Measurements from ENCODE around the gene GNG11.
"Not testable (repeated sequence)": the region's sequence is repeated elsewhere in the genome, so short reads cannot be mapped to it uniquely, and the experiment has no call there.

The GNG11 gene

DNA sequence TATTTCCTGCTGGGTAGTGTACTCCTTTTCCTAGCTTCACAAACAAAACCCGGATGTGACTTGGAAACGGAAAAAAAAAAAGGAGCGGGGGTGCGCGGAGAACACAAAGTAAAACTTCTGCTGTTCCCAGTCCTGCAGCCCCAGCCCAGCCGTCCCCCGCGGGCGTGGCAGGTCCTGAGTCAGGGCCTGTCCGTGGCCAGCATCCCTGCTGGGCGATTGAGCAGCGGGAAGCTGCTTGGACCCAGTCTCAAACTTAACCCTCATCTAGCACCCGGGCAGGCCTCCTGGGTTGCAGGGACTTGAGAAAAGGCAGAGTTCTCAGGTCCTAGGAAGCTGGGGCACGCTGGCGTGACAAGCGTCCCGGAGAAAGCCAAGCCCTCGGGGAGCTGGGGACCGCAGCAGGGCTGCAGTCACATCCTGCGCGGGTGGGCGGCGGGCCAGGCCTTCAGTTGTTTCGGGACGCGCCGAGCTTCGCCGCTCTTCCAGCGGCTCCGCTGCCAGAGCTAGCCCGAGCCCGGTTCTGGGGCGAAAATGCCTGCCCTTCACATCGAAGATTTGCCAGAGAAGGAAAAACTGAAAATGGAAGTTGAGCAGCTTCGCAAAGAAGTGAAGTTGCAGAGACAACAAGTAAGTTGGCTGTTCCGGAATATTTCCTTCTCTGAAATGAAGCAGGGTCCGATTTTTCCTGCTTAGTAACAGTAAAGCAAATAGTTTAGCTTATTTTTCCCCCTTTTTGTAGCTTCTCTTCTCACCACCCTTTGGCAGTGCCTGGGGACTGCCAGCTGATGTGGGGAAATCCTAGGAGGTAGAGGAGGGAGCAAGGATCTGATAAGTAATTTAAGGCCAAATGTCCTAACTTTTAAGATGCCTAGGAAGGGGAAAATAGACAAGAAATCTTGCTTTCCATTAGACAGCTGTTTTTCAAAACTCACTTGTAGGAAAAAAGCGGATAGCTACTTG is at the start of gene GNG11:
Gene GNG11, plus strand, starts transcription at position 129 of the 960 bp plus-strand sequence. Its CDS starts 403 bp downstream, at position 532.
- no peak for DNase-seq (ENCODE audit: low read depth)

DNA sequence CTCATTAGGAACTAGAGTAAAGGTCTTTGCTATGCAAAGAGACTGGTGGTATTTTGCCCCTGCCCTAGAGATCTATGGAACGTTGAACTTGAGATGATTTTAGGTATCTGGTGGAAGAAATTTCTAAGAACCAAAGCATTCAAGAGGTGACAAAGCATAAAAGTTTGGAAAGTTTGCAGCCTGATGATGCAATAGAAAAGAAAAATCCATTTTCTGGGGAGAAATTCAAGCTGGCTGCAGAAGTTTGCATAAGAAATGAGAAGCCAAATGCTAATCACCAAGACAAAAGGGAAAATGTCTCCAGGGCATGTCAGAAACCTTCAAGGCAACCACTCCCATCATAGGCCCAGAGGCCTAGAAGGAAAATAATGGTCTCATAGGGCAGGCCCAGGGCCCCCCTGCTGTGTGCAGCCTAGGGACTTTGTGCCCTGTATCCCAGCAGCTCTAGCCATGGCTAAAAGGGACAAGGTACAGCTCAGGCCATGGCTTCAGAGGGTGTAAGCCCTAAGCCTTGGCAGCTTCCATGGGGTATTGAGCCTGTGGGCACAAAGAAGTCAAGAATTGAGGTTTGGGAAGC is 47.4 kb upstream of the GNG11 start:
- no peak for DNase-seq (ENCODE audit: low read depth)

DNA sequence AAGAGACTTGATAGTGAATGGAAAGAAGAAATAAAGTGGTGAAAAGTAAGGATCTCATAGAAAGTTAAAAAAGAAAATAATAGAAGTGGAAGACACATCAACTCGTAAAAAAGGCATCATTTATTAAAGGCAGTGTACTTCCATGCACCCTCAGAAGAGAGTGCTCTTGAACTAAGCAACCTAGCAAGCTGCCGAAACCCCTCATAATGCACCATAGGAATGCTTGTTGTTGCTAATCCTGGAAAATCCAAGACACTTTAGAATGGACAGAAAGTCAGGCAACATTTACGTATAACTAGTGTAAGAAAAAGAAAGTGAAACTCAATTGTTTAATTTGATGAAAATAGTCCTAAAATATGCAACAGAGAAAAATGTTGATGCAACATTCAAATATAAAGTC is 43.8 kb upstream of the GNG11 start:
- no peak for DNase-seq (ENCODE audit: low read depth)

DNA sequence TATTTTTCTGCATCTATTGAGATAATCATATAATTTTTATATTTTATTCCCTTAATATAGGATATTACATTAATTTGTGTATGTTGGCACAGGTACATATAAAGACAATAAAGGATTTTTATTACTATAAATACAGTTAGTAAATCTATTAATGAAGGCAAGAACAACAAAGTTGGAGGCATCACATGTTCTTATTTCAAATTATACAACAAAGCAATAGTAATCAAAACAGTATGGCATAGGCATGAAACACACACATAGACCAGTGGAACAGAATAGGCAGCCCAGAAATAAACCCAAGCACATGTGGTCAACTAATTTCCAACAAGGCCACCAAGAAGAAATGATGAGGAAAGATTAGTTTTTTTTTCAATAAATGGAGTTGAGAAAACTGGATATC is 42.2 kb upstream of the GNG11 start:
- no peak for DNase-seq (ENCODE audit: low read depth)

DNA sequence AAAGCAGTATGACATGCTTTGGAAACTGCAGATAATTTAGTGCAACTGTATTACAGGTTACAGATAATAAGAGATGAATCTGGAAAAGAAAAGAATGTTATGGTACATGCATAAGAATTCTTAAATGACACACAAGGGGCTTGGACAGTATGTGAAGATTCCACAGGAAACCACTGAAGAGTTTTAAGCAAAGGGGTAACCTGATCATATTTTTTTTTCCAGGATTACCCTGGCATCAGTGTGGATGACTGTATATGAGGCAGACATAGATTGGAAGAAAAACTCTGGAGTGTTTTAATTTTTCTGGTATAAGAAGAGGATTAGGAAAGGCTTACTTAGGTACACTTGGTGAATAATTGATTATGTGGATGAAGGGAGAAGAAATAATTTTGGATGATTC is 39.1 kb upstream of the GNG11 start:
- no peak for DNase-seq (ENCODE audit: low read depth)

DNA sequence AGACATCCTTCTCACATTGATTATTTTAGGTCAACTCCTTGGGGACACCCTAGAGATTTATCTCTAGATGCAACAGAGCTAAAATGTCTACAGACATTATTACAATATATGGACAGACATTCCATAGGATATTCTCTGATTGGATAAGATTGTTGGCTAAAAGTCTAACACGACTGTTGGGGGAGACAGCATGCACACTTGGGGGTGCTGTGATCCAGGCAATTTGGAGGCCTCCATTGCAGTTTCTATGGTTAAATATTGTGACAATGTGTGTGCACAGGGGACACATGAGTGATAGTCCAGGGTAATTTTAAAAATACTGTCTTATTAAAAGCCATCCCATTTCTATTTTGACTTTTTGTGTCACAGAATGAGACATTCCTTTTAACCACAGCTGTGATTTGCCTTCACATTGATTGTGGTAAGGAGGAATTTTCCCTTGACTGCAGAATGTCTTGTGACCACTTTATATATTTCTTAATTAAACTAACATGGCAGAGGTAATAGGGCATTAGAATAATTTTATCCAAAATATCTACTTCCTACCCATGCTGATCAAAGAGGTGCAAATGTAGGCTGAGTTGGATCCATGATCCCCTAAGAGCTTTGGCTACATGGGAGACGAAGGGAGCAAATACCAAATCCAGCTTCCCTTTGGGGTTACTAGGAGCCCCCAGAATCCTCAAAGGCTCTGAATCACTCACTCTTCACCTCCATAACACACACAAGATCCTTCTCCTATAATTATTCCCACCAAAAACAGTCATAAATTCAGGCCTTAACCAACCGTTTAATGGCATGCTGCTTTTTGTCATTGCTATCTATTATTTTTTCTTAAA is 38.2 kb upstream of the GNG11 start:
- no peak for DNase-seq (ENCODE audit: low read depth)

DNA sequence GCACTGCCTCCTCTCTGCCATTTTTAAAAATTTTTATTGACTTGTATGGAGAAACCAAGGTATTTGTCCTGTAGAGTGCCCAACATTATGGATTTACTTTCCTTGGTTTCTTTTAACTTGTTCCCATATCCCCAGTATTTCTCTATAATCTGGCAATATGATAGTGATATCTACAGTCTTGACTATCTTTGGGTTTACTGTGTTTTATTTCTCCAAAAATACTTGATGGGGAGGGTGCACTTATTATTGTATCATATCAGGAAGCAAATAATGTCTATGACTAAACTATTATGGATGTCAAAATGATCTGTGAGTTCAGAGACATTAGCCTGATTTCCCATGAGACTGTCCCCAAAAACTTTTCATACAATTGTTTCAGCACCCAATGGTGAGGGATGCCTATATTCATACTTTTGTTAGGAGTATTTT is 37.6 kb upstream of the GNG11 start:
- DNase-seq (ENCODE audit: low read depth): no peak

DNA sequence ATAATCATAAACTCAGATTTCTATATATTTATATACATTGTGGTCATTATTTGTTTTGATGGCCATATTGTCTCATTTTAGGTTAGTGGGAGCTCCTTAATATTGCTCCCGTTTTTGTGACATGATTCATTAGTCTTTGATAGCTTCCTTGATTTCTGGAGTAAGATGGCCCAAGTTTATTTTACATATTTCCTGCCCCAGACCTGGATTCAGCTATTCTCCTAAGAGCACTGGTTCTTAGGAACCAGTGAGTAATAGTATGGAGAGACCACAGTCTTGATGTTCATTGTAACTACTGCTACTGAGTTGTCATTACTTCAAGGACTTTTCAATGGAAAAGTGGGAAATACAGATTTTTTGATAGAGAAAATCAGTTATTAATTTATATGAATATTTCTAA is 37.0 kb upstream of the GNG11 start:
- no peak for DNase-seq (ENCODE audit: low read depth)

DNA sequence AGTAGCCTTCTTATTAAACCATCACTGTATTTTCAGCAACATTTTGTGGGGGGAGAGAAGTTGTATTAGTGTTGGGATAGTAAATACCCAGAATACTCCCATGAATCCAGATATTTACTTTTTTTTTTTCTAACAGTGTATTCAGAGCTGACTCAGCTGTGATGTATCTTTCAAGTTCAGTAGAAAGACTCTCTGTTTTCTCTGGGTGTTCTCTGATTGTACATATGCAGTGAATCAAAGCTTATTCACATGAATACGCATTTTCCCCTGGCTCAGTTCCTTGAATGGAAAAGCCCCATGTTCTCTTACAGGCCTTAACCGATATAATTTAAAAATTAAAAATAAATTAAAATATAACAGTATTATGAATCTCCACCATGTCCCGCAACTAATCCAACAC is 32.3 kb upstream of the GNG11 start:
- DNase-seq (ENCODE audit: low read depth): no peak

DNA sequence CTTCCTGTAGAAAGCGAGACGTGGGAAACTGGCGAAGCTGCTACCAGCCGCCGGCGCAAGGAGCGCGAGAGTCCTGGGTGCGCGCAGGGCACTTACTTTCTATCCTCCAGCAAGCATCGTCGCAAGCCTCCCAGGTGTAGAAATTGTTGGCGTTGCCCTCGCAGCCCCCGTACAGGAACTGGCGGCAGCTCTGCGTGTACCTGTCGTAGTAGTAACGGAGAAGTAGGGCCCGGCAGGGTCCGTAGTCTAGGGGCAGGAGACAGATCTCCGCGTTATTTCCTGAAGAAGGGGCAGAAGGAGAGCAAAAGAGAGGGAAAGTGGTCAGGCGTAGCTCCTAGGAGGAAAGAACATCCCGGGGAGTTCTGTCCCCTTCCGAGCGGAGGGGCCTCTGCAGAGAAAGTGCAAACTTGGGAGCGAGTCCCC is 31.5 kb upstream of the GNG11 start:
- no peak for DNase-seq (ENCODE audit: low read depth)

DNA sequence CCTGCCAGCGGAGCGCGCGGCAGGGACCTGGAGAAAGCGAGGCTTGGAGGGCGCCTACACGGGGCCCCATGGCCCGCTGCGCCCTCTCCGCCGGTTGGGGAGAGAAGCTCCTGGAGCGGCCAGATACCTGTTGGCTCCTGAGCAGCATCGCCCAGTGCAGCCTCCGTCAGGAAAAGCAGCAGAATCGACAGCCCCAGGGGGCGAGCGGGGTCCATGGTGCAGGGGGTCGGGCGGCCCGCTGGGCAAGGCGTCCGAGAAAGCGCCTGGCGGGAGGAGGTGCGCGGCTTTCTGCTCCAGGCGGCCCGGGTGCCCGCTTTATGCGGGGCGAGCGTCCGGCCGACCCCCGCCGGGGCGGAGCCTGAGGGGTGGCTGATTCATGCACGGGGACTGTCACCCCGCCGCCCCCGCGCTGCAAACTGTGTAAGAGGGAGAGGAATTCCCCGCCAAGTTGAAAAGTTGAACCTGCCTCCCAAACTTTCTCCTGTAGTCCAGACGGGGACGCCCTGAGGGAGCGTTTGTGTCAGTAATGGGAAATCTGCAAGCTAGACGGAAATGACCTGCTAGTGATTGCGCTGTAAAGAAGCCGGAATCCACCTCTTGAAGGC is 31.0 kb upstream of the GNG11 start, which contains the start of gene TFPI2:
Gene TFPI2, minus strand, starts transcription at position 290 of the 605 bp plus-strand sequence. Its CDS starts 75 bp downstream, at position 215.
- no peak for DNase-seq (ENCODE audit: low read depth)

DNA sequence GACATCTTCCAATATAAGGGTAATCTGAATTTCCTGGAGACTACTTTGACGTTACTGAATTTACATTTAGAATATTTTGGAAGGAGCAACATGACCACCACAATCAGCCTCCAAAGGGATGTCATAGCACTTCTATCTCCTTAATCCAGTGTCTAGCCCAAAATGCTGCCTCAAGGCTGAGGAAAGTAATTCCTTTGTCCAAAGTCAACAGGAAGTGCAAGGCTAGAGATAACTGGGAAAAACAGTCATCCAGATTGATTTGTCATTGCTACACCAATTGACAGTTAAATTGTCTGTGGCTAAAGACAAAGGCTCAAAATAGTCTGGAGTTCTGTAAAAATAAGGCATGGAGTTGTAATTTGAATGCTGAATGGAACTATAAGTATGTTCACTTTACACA is 27.1 kb upstream of the GNG11 start:
- no peak for DNase-seq (ENCODE audit: low read depth)

DNA sequence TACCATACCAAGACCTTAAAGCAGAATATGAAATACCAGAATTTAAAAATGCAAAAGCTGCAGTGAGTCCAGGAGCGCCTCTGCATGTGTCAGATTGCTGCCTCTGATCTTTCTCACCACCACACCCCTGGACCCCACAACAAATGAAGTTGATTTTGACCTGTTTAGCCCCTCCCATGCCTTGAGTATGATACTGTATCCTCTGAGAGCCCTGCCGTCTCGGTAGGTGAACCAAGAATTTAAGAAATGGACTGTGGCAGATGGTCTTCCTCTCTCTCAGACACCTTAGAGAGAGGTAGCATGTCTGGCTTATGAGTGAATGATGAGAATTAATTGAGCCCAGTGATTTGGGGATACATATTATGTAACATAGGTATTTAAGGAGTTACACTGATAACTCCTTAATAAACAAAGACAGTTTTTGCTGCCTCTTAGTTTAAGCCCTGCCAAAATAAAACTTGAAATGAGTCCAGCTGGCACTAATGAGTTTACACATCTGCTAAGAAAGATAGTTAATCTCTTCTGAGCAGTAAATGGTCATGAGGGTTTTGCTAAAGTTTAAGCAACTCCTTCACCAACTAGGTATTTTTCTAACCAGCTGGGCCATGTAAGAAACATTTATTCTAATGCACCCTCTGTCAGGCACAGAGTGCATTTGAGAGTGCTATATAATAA is 26.4 kb upstream of the GNG11 start:
- no peak for DNase-seq (ENCODE audit: low read depth)

DNA sequence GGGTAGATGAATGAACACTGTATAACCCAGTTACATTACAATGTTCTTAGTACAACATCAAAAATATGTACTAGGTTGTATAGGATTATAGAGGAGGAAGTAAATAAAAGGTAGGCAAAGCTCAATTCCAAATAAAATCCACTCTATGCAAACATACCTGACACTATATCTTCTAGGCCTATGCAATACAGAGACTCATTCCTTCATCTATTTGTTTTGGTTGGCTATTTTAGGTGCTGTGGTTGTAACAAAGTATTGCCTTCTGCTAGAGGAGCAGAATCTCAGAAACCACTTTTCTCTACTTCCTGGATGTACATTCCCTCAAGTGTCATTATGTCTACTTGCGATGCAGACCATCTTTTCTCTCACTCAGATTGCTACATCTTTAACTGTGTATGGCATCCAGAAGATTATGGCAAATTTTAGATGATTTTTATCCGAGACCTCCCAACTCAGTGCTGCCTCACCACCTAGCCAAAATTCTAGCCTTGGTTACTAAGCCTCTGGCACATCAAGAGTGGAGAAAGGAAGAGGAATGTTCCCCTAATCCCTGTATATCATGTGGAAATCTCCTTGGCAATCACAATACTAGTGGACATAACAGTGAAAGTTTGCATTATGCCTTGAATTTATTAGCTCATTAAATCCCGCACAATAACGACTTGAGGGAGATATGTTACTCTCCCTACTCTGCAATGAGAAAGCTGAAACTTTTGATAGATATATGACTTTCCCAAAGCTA is 25.5 kb upstream of the GNG11 start:
- DNase-seq (ENCODE audit: low read depth): no peak

DNA sequence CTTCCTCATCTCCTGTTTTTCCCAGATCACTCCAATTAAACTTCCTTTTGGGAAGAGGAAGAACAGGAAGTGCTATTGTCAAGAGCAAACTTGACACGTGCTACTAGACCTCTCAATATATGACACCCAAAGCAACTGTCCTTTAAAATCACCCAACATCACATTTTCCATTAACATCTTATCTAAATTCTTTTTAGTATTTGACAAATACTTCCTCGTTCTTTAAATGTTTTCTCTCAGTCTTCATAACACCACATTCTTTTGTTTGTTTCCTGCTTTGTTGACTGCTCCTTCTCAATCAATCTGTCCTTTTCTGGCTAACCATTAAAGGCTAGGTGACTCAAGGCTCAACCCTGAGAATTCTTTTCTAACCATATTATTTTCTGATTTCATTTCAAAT is 23.9 kb upstream of the GNG11 start:
- DNase-seq (ENCODE audit: low read depth): no peak

DNA sequence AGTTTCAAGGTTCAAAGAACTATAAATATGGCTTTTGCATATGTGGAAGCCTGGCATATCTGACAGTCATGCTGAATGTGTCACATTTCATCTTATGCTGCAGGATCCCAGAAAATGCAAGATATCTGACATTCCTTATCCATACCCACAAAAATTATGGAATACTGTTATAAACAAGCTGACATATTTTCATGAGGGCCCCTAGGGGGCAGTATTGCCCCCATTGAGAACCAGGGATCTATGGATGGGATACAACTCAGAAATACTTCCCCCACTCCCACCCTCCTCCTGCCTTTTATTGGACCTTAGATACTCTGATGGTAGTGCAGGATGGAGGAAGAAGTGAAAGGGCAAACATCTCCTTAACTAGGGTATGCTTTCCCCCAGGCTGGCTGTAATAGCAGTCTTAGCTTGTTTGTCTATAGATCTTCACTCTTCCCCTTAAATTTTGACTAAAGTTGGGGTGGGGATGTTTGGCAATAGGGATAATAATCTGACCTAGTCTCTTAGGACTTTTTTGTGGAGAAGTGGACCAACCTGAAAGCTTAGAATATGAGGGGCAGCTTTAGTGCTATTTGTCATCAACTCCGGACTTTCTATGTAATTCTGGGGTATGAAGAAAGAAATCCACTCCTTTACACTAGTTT is 18.6 kb upstream of the GNG11 start:
- DNase-seq (ENCODE audit: low read depth): no peak

DNA sequence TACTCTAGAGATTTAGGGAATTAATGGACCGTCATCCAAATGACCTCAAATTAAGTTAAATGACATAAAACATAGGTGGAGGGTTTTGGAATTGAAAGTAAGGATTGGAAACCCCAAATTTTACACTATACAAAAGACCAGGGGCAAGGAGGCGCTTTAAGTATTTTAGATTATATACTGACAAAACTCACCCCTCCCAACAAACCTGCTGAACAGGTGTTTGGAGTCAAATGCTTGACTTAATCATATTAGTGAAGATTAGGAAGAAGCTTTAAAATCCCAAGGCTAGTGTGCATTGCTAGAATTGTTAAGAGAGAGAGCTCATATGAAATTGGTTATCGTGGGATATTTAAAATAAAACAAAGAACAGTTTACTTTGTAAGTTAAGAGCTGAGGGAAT is 15.3 kb upstream of the GNG11 start, which contains the start of gene GNGT1:
Gene GNGT1, plus strand, starts transcription at position 301 of the 400 bp plus-strand sequence. CDS start 180 bp downstream, outside the sequence.
- DNase-seq (ENCODE audit: low read depth): no peak

DNA sequence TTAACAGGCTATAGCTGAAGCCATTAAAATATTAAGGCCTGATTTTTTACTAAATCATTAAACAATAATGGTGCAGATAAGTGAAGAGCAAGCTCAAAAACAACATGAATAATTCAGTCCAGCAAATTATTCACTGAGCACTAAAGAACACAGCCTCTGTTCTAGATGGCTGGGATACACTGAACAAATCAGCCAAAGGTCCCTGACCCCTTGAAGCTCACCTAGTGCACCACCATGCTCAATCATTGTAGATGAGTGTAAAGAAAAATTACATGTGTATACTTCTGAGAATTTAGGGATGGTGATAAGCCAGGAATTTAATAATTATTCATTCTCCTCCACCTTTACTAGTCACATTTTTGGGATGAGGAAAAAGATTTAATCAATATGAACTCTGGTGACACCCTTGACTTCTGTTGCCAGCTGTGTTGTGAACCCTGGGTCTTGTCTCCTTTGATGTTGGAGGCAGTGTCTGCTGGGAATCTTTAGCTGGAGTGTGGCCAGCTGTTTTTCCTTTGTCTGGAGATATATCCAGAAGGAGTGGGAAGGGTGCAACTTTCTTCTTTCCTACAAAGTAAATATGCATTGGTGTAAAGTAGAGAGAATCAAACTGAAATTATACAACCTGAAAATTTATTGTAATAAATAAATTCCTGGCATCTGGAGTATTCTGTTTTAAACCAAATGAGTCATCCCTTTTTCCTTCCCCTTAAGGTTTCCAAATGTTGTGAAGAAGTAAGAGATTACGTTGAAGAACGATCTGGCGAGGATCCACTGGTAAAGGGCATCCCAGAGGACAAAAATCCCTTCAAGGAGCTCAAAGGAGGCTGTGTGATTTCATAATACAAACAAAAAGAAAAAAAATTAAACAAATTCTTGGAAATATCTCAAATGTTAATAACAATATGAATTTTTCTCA is 11.2 kb upstream of the GNG11 start:
- DNase-seq (ENCODE audit: low read depth): no peak

DNA sequence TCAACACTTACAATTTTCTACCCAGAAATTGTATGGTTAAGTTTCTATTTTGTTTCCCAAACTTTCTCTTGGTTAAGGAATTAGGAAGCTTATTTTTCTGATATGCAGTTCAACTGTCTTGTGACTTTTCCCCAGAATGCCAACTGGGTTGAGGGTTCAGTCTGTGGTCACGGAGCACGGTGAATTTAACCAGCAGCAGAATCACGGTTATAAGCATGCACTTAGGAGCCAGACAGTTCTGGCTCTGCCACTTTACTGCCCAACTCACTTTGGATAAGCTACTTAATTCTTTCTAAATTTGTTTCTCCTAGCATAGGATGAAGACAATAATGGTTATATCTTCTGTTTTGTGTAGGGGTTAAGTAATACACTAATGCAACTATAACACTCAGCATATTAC is 10.3 kb upstream of the GNG11 start:
- DNase-seq (ENCODE audit: low read depth): not testable (repeated sequence)
